Body of pancreas (tissue), 4 donors: Measurements from ENCODE around the gene HPDL. TPM values are rescaled to one million over a fixed set of nuclear protein-coding genes. Genes with fewer than 3 reads are reported as not detected.

Experiments used
- ATAC-seq: fragments of 150-250 bp; one replicate; pipeline ENCODE4 v1.9.1; 2016
- DNase-seq, 4 donors: peaks; one replicate each; pipeline ENCODE4 v3.0.0-alpha.2; 2019
- H3K27ac ChIP-seq, 4 donors: fragments of 200-600 bp; sonication (generic); 1 replicate in 3 of 4; 2 replicates in 1 of 4; pipeline versions ENCODE4 v1.5.1 to v1.6.1; 2016 to 2019; ENCODE audit warnings: mild to moderate bottlenecking in 1 of 4, mixed read lengths in 1 of 4, moderate library complexity in 1 of 4
- H3K27me3 ChIP-seq, 2 donors: fragments of 200-600 bp; sonication (generic); one replicate each; pipeline ENCODE4 v1.6.0; 2016; ENCODE audit warnings: mild to moderate bottlenecking in 1 of 2
- H3K36me3 ChIP-seq, 2 donors: fragments of 200-600 bp; sonication (generic); replicated peaks in 1 of 2; 2 replicates each; pipeline ENCODE4 v1.5.1; 2016; ENCODE audit warnings: low read depth in 2 of 2; ENCODE audit not compliant: insufficient read depth in 1 of 2
- H3K4me1 ChIP-seq: fragments of 200-600 bp; sonication (generic); one replicate; pipeline ENCODE4 v1.6.0; 2016
- H3K4me3 ChIP-seq, 2 donors: fragments of 200-600 bp; sonication (generic); 1 replicate in 1 of 2; 2 replicates in 1 of 2; pipeline ENCODE4 v1.5.1; 2016 to 2019
- H3K9me3 ChIP-seq, 3 donors: fragments of 200-600 bp; sonication (generic); 1 replicate in 2 of 3; 2 replicates in 1 of 3; pipeline ENCODE4 v1.5.1; 2016
- CTCF ChIP-seq, 7 experiments: fragments of 450-650 bp in 4 of 7; fragments of 200-600 bp in 3 of 7; sonication (generic) in 3 of 7; IDR thresholded peaks; one replicate each; pipeline ENCODE4 v1.5.1; 2016 to 2019; ENCODE audit warnings: antibody characterized with exemption in 7 of 7
- POLR2A ChIP-seq, 3 donors: fragments of 450-650 bp; IDR thresholded peaks; one replicate each; pipeline ENCODE4 v1.6.1; 2016; ENCODE audit warnings: antibody characterized with exemption in 3 of 3, mild to moderate bottlenecking in 2 of 3
- WGBS, 2 donors: methylation state at CpG; one replicate each; pipeline ENCODE4 v1.1.5; 2017; 5-methylcytosine and 5-hydroxymethylcytosine counted together
- intact Hi-C: fragments of 100-400 bp; cut with DNase I; formaldehyde crosslinking; loops from one replicate; pipeline ENCODE4 v1.15.1; 2023
- total RNA-seq, 2 donors: library from RNA; depleted of rRNA; stranded (reverse); fragments of >200 nt; gene quantifications; one replicate each; pipeline ENCODE4 v1.1.0, GENCODE V29; 2016

HPDL gene
- total RNA-seq, 2 donors from 2014 or later = 0.26 TPM; not detected in 1

GRCh38 chr1:45306319-45306718 is 20.4 kb upstream of the HPDL start:
- TF ChIP-seq POLR2A (IDR thresholded peaks at IDR 0.05) (no peak), CTCF (IDR thresholded peaks at IDR 0.05) (no peak)
- no peak for ATAC-seq
- Histone ChIP-seq H3K36me3 (no peaks in the 10 kb centered on the region), H3K4me3 (no peak overlapping the region), H3K9me3 (no peaks in the 10 kb centered on the region), H3K27me3 (no peaks in the 10 kb centered on the region), H3K27ac (no peak overlapping the region), H3K4me1 (peaks cover 12% of the 10 kb centered on the region)
- 64 to 73% methylated on average over 8 of the region's 8 CpGs for WGBS, 2 donors
- intact Hi-C loops = no loop called here
- DNase-seq = no peak

- Histone ChIP-seq H3K4me3 (no peak overlapping the region), H3K27me3 (no peaks in the 10 kb centered on the region), H3K4me1 (peaks cover 12% of the 10 kb centered on the region), H3K27ac (no peak overlapping the region), H3K9me3 (no peaks in the 10 kb centered on the region), H3K36me3 (no peaks in the 10 kb centered on the region)
- DNase-seq (no peak), ATAC-seq (no peak)
- TF ChIP-seq POLR2A (IDR thresholded peaks at IDR 0.05) = no peak
- no peak for TF ChIP-seq CTCF (IDR thresholded peaks at IDR 0.05)
- 65 to 70% methylated on average over 3 of the region's 3 CpGs for whole genome bisulfite sequencing, 2 donors
- intact Hi-C loops = no loop called here
These were observed 19.8 kb upstream of the HPDL start for GRCh38 chr1:45306905-45307304.

GRCh38 chr1:45314266-45314665 is 12.4 kb upstream of the HPDL start:
- ATAC-seq = no peak
- Histone ChIP-seq H3K4me3 (no peak overlapping the region), H3K9me3 (no peaks in the 10 kb centered on the region), H3K4me1 (peaks cover 16% of the 10 kb centered on the region), H3K27ac (no peak overlapping the region), H3K27me3 (no peaks in the 10 kb centered on the region), H3K36me3 (no peaks in the 10 kb centered on the region)
- DNase-seq = no peak
- WGBS, 2 donors = 50 to 54% methylated on average over 3 of the region's 3 CpGs
- intact Hi-C loops = no loop called here
- no peak for TF ChIP-seq CTCF (IDR thresholded peaks at IDR 0.05)
- TF ChIP-seq POLR2A (IDR thresholded peaks at IDR 0.05) = no peak

GRCh38 chr1:45317166-45317565 is 9.5 kb upstream of the HPDL start:
- H3K36me3 ChIP-seq = no peaks in the 10 kb centered on the region
- H3K27me3 ChIP-seq = no peaks in the 10 kb centered on the region
- no peak overlapping the region for H3K4me3 ChIP-seq
- WGBS, 2 donors = 60 to 76% methylated on average over 4 of the region's 4 CpGs
- intact Hi-C loops = no loop called here
- H3K4me1 ChIP-seq = peaks cover 16% of the 10 kb centered on the region
- TF ChIP-seq CTCF (IDR thresholded peaks at IDR 0.05) = no peak
- ATAC-seq = no peak
- no peak for DNase-seq
- H3K9me3 ChIP-seq = no peaks in the 10 kb centered on the region
- no peak overlapping the region for H3K27ac ChIP-seq

- intact Hi-C loops = no loop called here
- WGBS, 2 donors = 84 to 87% methylated on average over 4 of the region's 4 CpGs
- no peak for DNase-seq
These were observed 6.9 kb upstream of the HPDL start for GRCh38 chr1:45319761-45320160.

More at GRCh38 chr1:45319761-45320160, 6.9 kb upstream of the HPDL start:
- no peaks in the 10 kb centered on the region for H3K9me3 ChIP-seq
- H3K4me1 ChIP-seq = peaks cover 11% of the 10 kb centered on the region
- H3K36me3 ChIP-seq = no peaks in the 10 kb centered on the region
- H3K27ac ChIP-seq = no peak overlapping the region
- H3K27me3 ChIP-seq = no peaks in the 10 kb centered on the region
- H3K4me3 ChIP-seq = no peak overlapping the region
- no peak for ATAC-seq
- TF ChIP-seq POLR2A (IDR thresholded peaks at IDR 0.05) (no peak), CTCF (IDR thresholded peaks at IDR 0.05) (no peak)
